Fibroblast of the aortic adventitia (primary cell): ENCODE results near the gene OR1L8. TPM values are rescaled to one million over a fixed set of nuclear protein-coding genes. Genes with fewer than 3 reads are reported as not detected.
A peak's percentile ranks its signal among the peaks of the same experiment; 100 is the strongest.
"Not testable (repeated sequence)": the region's sequence is repeated elsewhere in the genome, so short reads cannot be mapped to it uniquely, and the experiment has no call there.

Source experiments
- DNase-seq: peaks from one replicate; pipeline ENCODE4 v3.0.0-alpha.2; 2010; ENCODE audit warnings: low read depth
- H3K4me3 ChIP-seq: 2 replicates; pipeline ENCODE4 v1.5.1; 2011; ENCODE audit warnings: low read depth, mild to moderate bottlenecking, control low read depth, low read length, moderate library complexity
- CTCF ChIP-seq: IDR thresholded peaks from 2 replicates; pipeline ENCODE4 v1.5.1; 2011; ENCODE audit warnings: mild to moderate bottlenecking, low read length, control low read depth, inconsistent platforms; ENCODE audit not compliant: insufficient read depth
- total RNA-seq: library from RNA; depleted of rRNA; stranded (reverse); fragments of >200 nt; gene quantifications from 2 replicates; pipeline ENCODE4 v1.2.3, GENCODE V29; 2012; ENCODE audit warnings: low replicate concordance

OR1L8 gene, protein sequence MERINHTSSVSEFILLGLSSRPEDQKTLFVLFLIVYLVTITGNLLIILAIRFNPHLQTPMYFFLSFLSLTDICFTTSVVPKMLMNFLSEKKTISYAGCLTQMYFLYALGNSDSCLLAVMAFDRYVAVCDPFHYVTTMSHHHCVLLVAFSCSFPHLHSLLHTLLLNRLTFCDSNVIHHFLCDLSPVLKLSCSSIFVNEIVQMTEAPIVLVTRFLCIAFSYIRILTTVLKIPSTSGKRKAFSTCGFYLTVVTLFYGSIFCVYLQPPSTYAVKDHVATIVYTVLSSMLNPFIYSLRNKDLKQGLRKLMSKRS
- 0.08 TPM in 1 of 2 replicates, not detected in the other for total RNA-seq

DNA sequence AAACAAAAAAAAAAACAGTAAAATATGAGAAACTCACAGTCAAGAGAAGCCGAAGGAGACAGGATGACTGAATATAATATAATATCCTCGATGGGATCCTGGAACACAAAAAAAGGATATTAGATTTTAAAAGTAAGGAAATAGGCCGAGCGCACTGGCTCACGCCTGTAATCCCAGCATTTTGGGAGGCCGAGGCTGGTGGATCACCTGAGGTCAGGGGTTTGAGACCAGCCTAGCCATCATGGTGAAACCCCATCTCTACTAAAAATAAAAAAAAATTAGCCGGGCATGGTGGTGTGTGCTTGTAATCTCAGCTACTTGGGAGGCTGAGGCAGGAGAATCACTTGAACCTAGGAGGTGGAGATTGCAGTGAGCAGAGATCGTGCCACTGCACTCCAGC, at the start of gene OR1L8:
Gene OR1L8 (minus strand): TSS at position 101 of the 400 bp plus-strand sequence. CDS start 14,907 bp downstream, outside the sequence.
- not testable (repeated sequence) for DNase-seq, H3K4me3 ChIP-seq

DNA sequence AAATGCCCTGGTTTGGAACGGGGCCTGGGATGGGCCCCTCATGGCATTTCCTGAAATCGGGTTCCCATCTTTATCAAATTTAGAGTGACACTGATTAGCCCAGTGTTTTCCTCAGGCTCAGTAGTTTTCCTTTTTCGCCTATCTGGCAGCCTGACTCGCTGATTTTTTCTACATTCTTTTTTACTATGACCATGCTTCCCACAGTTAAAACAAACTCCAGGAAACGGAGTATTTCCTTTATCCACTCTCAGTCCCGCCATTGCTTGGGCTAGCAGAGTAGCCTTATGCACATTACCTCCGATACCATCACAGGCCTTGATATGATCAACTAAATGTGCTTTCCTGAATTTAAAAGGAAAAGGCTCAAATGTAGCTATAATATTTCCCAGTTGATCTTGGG, 36.8 kb upstream of the OR1L8 start:
- no peak overlapping the region for H3K4me3 ChIP-seq
- DNase-seq: no peak
- TF ChIP-seq CTCF: no peak

- no peak within 1 kb of the TSS for H3K4me3 ChIP-seq
- TF ChIP-seq CTCF: no peak
These were observed 31.2 kb upstream of the OR1L8 start, which contains the start of gene OR1Q1 for GRCh38 chr9:122614362-122614761. OR1Q1 (plus strand) TSS chr9:122614738; CDS start chr9:122614738, 0 bp downstream.

DNA sequence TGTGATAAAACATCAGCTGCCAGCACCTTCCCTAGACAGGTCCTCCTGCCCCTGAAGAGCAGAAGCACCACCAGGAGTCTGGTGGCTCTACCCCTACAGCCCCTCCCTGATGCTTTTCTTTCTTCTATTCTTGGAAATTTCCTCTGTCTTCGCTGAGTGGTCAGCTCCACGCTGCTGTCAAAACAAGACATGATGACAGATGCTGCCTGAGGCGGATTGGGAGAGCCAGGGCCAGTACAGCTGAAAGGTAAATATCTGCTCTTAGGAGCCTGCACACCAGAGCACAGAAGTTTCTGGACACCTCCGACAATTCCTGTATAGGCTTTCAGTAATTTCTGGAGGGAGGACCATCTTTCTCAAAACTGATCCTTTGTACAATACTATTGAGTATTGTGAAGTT, 26.6 kb upstream of the OR1L8 start:
- no peak overlapping the region for H3K4me3 ChIP-seq
- no peak for TF ChIP-seq CTCF

More at GRCh38 chr9:122614362-122614761, 31.2 kb upstream of the OR1L8 start, which contains the start of gene OR1Q1:
- no peak for DNase-seq

GRCh38 chr9:122606587-122606986, 23.4 kb upstream of the OR1L8 start:
- DNase-seq: no peak
- no peak for TF ChIP-seq CTCF
- H3K4me3 ChIP-seq: no peak overlapping the region

More for the DNA sequence above, 26.6 kb upstream of the OR1L8 start:
- no peak for DNase-seq

GRCh38 chr9:122605691-122606090, 22.5 kb upstream of the OR1L8 start:
- no peak overlapping the region for H3K4me3 ChIP-seq
- TF ChIP-seq CTCF: no peak
- DNase-seq: no peak

GRCh38 chr9:122580360-122580759, 2.8 kb downstream of the OR1L8 start:
- no peak for TF ChIP-seq CTCF
- H3K4me3 ChIP-seq: no peak overlapping the region

More at GRCh38 chr9:122580360-122580759, 2.8 kb downstream of the OR1L8 start:
- DNase-seq: peak; percentile 71
